ENCODE results near the gene INSL3.

The INSL3 gene

DNA sequence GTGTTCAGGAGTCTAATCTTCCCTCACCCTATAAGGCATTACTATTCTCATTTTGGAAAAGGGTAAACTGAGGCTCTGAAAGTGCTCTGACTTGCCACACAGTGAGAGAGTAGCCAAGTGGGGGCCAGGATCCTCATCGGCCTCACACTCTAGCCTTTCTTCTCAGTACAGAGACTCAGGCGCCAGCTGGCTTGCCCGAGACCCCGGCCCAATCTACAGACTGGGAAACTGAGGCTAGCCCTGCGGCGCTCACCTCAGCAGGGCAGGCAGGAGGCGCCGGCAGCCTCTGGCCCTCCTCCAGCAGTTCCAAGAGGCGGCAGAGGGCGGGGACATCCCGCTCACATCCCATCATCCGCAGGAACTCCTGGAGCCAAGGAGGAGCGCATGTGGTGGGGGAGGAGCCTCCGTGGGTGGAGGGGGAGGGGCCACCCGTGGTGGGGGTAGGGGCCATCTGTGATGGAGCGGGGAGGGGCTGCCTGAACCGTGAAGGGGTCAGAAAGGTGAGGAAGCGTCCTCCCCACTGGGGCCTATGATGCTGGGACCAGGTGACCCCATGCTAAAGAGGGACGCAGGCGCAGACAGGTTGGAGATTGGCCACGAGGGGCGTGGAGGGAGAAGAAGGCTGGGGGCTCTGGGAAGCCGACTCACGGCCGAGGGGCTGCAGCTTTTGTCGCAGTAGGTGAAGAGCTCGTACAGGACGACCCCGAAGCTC lies 8.7 kb upstream of the INSL3 start:
- DNase-seq (ENCODE audit: low read depth): no peak
- no peak overlapping the region for H3K4me3 ChIP-seq (ENCODE audit: low read depth, low read length)
- TF ChIP-seq, protein P1, sequence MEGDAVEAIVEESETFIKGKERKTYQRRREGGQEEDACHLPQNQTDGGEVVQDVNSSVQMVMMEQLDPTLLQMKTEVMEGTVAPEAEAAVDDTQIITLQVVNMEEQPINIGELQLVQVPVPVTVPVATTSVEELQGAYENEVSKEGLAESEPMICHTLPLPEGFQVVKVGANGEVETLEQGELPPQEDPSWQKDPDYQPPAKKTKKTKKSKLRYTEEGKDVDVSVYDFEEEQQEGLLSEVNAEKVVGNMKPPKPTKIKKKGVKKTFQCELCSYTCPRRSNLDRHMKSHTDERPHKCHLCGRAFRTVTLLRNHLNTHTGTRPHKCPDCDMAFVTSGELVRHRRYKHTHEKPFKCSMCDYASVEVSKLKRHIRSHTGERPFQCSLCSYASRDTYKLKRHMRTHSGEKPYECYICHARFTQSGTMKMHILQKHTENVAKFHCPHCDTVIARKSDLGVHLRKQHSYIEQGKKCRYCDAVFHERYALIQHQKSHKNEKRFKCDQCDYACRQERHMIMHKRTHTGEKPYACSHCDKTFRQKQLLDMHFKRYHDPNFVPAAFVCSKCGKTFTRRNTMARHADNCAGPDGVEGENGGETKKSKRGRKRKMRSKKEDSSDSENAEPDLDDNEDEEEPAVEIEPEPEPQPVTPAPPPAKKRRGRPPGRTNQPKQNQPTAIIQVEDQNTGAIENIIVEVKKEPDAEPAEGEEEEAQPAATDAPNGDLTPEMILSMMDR (IDR thresholded peaks at IDR 0.05; ENCODE audit: low read depth, low read length, missing control alignments): no peak

DNA sequence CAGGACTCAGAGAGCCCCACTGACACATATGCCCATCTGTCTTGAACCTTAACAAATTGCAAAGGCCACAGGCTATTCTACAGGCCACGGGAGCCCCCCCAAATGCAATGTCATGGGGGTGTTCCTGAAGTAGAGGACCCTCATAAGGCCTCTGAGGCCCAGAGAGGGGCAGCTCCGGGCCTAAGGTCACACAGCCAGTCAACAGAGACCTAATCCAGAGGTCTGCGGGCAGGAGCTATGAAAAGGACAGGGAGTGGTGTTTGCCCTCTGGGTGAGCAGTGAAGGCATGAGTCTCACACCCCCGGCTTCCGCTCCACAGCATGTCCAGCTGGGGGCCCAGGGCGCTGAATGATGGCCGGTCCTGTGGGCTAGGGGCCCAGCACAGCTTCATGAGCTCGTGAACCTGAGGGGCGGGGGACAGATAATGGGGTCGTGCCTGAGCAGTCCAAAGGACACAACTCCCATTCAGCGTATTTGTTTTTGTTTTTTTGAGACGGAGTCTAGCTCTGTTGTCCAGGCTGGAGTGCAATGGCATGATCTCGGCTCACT lies 5.3 kb upstream of the INSL3 start:
- DNase-seq (ENCODE audit: low read depth): no peak
- TF ChIP-seq, protein P1 (IDR thresholded peaks at IDR 0.05; ENCODE audit: low read depth, low read length, missing control alignments): no peak
- H3K4me3 ChIP-seq (ENCODE audit: low read depth, low read length): no peak overlapping the region

DNA sequence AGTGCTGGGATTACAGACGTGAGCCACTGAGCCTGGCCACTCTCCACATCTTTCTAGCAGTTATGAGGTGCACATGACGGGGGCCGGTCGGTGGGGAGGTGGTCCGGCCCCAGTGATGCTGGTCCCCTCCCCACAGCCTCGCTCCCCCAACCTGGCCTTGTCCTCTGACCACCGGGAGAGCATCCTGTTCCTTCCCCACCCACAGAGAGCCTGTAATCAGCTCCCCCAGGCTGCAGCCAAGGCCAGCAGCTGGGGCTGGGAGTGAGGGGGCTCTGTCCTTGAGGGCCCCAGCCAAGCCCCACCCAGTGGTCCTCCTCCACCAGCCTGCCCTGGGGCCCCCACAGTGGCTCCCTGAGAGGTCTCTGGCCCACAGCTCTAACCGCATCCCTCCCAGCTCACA lies 3.0 kb upstream of the INSL3 start:
- TF ChIP-seq, protein P1 (IDR thresholded peaks at IDR 0.05; ENCODE audit: low read depth, low read length, missing control alignments): no peak
- H3K4me3 ChIP-seq (ENCODE audit: low read depth, low read length): no peak overlapping the region
- no peak for DNase-seq (ENCODE audit: low read depth)

DNA sequence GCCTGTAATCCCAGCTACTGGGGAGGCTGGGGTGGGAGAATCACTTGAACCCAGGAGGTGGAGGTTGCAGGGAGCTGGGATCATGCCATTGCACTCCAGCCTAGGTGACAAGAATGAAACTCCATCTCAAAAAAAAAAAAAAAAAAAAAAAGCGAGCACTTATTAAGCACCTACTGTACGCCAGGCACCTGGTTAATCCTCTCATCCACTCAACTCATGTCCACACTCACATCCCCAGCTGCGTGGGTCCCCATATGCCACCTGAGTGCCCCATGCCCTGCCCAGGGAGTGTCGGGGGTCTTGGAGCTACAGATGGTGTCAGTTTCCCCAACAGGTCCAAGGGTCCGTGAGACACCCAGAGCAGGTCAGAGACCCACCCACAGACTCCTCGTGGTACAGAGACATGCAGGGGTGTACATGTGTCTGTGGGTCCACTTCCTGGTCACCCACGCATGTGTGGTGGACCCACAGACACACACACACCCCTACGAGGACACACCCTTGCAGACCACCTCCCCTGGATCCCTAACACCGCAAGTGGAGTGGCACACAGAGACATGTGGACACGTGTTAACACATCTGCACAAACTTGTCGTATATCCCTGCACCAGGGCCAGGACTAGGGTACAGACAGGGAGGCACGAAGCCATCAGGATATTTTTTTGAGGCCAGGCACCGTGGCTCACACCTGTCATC lies 3.5 kb downstream of the INSL3 start:
- TF ChIP-seq, protein P1 (IDR thresholded peaks at IDR 0.05; ENCODE audit: low read depth, low read length, missing control alignments): no peak
- DNase-seq (ENCODE audit: low read depth): no peak
- H3K4me3 ChIP-seq (ENCODE audit: low read depth, low read length): no peak overlapping the region

DNA sequence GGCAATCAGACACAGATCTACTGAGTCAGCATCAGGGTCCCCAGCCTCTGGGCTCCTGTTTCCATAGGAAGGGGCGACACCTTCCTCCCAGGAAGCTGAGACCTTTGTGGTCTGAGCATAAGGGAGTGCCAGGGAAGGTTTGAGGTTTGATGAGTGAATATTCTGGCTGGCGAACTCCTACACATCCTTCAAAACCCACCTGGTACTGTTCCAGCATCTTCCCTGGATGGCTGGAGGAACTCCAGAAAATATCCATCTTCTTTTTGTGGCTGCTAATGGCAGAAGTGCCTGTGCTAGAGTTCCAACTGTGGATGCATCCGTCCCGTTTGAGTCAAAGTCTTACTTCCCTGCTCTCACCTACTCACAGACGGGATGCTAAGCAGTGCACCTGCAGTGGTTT lies 9.2 kb downstream of the INSL3 start:
- no peak for DNase-seq (ENCODE audit: low read depth)
- TF ChIP-seq, protein P1 (IDR thresholded peaks at IDR 0.05; ENCODE audit: low read depth, low read length, missing control alignments): no peak
- no peak overlapping the region for H3K4me3 ChIP-seq (ENCODE audit: low read depth, low read length)

DNA sequence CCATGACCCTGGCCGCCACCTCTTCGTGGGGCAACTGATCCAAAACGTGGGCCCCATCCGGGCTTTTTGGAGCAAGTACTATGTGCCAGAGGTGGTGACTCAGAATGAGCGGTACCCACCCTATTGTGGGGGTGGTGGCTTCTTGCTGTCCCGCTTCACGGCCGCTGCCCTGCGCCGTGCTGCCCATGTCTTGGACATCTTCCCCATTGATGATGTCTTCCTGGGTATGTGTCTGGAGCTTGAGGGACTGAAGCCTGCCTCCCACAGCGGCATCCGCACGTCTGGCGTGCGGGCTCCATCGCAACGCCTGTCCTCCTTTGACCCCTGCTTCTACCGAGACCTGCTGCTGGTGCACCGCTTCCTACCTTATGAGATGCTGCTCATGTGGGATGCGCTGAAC lies 9.6 kb downstream of the INSL3 start:
- TF ChIP-seq, protein P1 (IDR thresholded peaks at IDR 0.05; ENCODE audit: low read depth, low read length, missing control alignments): no peak
- H3K4me3 ChIP-seq (ENCODE audit: low read depth, low read length): no peak overlapping the region

More for the DNA sequence above, 9.6 kb downstream of the INSL3 start:
- DNase-seq (ENCODE audit: low read depth): no peak
